Inferior parietal cortex (tissue), 1 donor: Measurements from ENCODE around the gene NCKAP1.
"Not testable (repeated sequence)": the region's sequence is repeated elsewhere in the genome, so short reads cannot be mapped to it uniquely, and the experiment has no call there.

Experiments used
- DNase-seq: peaks from one replicate; pipeline ENCODE4 v3.0.0-alpha.2; 2016; ENCODE audit errors: extremely low spot score

The NCKAP1 gene

GRCh38 chr2:182880100-182880499, 158.2 kb downstream of the NCKAP1 start:
- DNase-seq: not testable (repeated sequence)

DNA sequence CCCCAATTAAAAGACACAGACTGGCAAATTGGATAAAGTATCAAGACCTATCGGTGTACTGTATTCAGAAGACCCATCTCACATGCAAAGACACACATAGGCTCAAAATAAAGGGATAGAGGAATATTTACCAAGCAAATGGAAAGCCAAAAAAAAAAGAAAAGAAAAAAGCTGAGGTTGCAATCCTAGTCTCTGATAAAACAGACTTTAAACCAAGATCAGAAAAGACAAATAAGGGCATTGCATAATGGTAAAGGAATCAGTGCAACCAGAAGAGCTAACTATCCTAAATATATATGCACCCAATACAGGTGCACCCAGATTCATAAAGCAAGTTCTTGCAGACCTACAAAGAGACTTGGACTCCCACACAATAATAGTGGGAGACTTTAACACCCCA, 161.6 kb downstream of the NCKAP1 start:
- not testable (repeated sequence) for DNase-seq

- no peak for DNase-seq
These were observed 168.0 kb downstream of the NCKAP1 start for GRCh38 chr2:182870227-182870626.

GRCh38 chr2:182868054-182868796, 170.0 kb downstream of the NCKAP1 start:
- DNase-seq: no peak

DNA sequence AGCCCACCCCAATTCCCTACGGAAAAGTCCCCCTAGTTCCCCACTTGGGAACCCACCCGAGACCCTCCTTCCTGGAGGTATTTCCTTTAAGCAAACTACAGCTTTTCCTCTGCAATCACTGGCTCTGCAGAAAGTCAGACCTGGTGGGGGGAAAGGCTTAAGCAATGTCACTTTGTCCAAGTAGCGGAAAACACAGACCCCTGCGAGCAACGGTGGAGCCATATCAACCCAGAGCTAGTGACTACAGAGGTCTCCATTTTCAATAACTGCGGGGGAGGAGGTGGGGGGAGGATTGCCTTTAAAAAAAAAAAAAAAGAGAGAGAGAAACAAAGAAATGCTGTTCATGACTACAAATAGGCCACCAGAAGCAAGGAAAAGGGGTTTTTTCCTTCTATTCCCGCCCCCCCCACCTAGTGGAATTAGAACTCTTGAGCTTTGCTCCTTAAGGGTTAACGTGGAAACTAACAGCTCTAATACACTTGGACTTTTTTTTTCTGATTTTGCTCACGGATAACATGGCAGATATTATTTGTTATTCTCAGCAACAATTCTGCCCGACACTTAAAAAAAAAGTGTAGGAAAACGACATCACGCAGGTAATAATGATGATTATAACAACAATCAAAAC, 170.7 kb downstream of the NCKAP1 start:
- DNase-seq: no peak

GRCh38 chr2:182866461-182867406, 171.5 kb downstream of the NCKAP1 start, which contains the start of gene FRZB:
FRZB (minus strand) TSS chr2:182866637; CDS start chr2:182866552, 85 bp downstream.
- no peak for DNase-seq

- DNase-seq: no peak
These were observed 172.2 kb downstream of the NCKAP1 start for GRCh38 chr2:182866095-182866460.

GRCh38 chr2:182864949-182865570, 173.2 kb downstream of the NCKAP1 start:
- no peak for DNase-seq

DNA sequence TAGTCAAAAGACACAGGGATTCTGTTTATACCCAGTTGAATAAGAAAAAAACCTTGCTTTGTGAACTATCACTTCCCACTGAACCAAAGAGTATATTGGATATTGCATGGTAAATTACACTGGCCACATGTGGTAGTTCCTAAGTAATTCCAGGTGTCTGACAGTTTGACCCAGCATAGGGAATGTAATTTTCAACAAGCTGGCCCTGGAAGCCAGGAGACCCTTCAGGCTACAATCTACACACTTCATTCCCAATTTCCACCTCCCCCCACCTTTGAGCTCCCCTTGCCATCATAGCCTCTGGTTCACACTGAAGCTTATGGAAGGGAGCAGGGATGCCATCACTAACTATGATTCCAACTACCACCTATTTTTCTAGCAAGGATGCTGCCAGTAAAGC, 174.6 kb downstream of the NCKAP1 start:
- no peak for DNase-seq

GRCh38 chr2:182862091-182862490, 176.2 kb downstream of the NCKAP1 start:
- no peak for DNase-seq

DNA sequence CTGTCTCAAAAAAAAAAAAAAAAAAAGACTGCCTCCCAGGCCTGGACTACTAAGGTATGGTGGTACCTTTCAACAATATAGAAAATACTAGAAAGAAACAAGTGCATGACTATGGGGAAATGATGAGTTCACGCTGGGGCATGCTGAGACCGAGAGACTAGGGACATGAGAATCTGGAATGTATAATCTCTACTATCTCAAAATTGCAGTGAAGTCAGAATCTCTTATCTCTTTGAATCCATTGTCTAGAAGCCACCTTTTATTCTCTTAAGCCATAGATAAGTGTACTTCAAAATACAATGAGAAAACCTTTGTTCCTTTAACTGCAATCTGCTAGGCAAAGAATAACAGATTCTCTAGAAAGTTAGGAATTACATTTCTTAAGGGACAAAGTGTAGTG, 177.4 kb downstream of the NCKAP1 start:
- no peak for DNase-seq
